Mucosa of rectum (tissue), 2 donors: ENCODE data around the gene IFNE.
"Not testable (repeated sequence)": the region's sequence is repeated elsewhere in the genome, so short reads cannot be mapped to it uniquely, and the experiment has no call there.

Experiments used
- H3K27ac ChIP-seq, 2 donors: one replicate each; pipeline ENCODE4 v1.7.0; 2013; ENCODE audit warnings: inconsistent platforms in 2 of 2, low read depth in 2 of 2, low read length in 2 of 2
- H3K27me3 ChIP-seq, 2 donors: one replicate each; pipeline ENCODE4 v1.7.0; 2013; ENCODE audit warnings: low read length in 2 of 2; ENCODE audit not compliant: control insufficient read depth in 2 of 2, insufficient read depth in 2 of 2
- H3K36me3 ChIP-seq, 2 donors: one replicate each; pipeline ENCODE4 v1.7.0; 2013; ENCODE audit warnings: low read length in 2 of 2; ENCODE audit not compliant: control insufficient read depth in 2 of 2, insufficient read depth in 2 of 2
- H3K4me1 ChIP-seq, 2 donors: one replicate each; pipeline ENCODE4 v1.7.0; 2013; ENCODE audit warnings: low read length in 2 of 2, mild to moderate bottlenecking in 1 of 2; ENCODE audit not compliant: control insufficient read depth in 2 of 2, insufficient read depth in 2 of 2
- H3K4me3 ChIP-seq, 2 donors: one replicate each; pipeline ENCODE4 v1.7.0; 2013; ENCODE audit warnings: low read length in 2 of 2
- H3K9ac ChIP-seq, 2 donors: one replicate each; pipeline ENCODE4 v1.7.0; 2013; ENCODE audit warnings: low read length in 2 of 2, low read depth in 1 of 2, mild to moderate bottlenecking in 1 of 2
- H3K9me3 ChIP-seq, 2 donors: one replicate each; pipeline ENCODE4 v1.7.0; 2013; ENCODE audit warnings: low read length in 2 of 2; ENCODE audit not compliant: control insufficient read depth in 2 of 2
- donor health status: healthy.
- donor health status: Normal muscosa, but diverticular disease.

The IFNE gene

DNA sequence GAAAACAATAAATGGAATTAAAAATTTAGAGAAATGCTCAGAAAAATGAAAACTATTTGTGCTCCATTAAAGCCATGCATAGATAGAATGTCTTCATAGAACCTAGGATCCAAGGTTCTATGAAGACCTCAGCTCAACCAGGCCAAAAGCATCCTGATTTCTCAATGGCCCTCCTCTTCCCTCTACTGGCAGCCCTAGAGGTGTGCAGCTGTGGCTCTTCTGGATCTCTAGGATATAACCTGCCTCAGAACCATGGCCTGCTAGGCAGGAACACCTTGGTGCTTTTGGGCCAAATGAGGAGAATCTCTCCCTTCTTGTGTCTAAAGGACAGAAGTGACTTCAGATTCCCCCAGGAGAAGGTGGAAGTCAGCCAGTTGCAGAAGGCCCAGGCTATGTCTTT, 26.8 kb downstream of the IFNE start:
- Histone ChIP-seq H3K27ac (no peak overlapping the region), H3K9ac (no peak overlapping the region), H3K36me3 (no peaks in the 10 kb centered on the region), H3K27me3 (peaks cover 3 to 4% of the 10 kb centered on the region in 2 donors), H3K4me1 (no peaks in the 10 kb centered on the region), H3K9me3 (no peaks in the 10 kb centered on the region), H3K4me3 (no peak overlapping the region)

DNA sequence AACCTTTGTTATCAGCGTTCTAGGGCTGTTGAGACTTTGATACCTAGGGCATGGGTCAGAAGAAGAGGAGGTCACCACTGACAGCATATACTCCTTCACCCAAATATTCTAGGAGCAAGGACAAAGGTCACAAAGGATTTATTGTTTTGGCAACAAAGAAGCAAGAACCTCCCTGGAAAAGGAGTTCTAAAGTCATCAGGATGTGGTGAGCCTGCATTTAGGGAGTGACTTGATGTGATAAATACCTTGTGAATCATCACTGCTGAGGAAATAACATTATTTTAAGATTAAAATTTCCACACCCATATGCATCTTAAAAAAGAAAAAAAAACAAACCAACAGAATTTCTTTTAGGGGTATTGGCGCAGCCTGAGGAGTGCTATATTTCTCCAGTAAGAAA, 28.0 kb downstream of the IFNE start:
- no peaks in the 10 kb centered on the region for H3K36me3 ChIP-seq
- H3K9me3 ChIP-seq: no peaks in the 10 kb centered on the region
- H3K4me3 ChIP-seq: no peak overlapping the region
- no peak overlapping the region for H3K27ac ChIP-seq
- no peak overlapping the region for H3K9ac ChIP-seq
- H3K4me1 ChIP-seq: no peaks in the 10 kb centered on the region
- peaks cover 3 to 4% of the 10 kb centered on the region in 2 donors for H3K27me3 ChIP-seq

DNA sequence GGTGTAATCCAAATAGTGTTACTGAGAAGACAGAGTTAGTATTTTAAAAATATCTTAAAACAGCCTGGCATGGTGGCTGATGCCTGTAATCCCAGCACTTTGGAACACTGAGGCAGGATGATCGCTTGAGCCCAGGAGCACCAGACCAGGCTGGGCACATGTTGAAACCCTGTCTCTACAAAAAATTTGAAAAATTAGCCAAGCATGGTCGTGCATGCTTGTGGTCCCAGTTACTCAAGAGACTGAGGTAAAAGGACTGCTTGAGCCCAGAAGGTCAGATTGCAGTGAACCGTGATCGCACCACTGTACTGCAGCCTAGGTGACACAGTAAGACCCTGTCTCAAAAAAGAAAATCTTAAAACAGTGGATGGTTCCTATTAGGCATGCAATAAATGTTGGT, 29.4 kb downstream of the IFNE start:
- Histone ChIP-seq H3K9ac (no peak overlapping the region), H3K36me3 (no peaks in the 10 kb centered on the region), H3K4me3 (no peak overlapping the region), H3K27me3 (peaks cover 3 to 4% of the 10 kb centered on the region in 2 donors), H3K27ac (no peak overlapping the region), H3K4me1 (no peaks in the 10 kb centered on the region), H3K9me3 (no peaks in the 10 kb centered on the region)

DNA sequence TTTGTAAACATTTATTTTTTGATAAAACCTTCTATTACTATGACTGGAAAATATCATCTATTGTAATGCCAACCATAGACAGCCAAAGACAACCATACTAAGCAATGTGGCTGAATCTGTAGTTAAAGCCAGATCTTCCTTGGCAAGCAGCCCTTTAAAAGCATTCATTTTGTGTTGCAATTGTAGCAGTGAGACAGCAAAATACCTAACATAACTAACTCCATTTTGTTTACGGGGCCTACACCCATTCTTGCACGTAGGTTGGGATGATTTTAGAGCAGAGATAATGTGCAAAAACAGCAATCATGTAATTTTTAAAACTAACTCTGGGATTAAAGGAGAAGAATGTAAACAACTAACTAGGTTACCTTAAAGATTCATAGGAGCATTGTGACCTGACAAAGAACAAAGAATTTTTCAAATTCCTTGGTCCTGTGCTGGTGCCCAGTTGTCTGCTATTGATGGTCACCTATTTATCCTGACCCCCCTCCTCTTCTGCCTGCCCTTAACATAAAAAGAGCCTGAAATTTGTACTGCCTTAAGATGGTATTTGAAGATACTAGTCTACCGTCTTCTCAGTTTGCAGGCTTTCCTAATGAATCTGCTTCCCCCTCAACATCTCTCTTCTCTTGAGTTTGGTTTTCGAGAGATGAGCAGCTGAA, 31.2 kb downstream of the IFNE start:
- no peaks in the 10 kb centered on the region for H3K36me3 ChIP-seq
- no peak overlapping the region for H3K4me3 ChIP-seq
- H3K9ac ChIP-seq: no peak overlapping the region
- H3K27ac ChIP-seq: no peak overlapping the region
- H3K4me1 ChIP-seq: no peaks in the 10 kb centered on the region
- H3K9me3 ChIP-seq: no peaks in the 10 kb centered on the region
- H3K27me3 ChIP-seq: peaks cover 0 to 4% of the 10 kb centered on the region in 2 donors

DNA sequence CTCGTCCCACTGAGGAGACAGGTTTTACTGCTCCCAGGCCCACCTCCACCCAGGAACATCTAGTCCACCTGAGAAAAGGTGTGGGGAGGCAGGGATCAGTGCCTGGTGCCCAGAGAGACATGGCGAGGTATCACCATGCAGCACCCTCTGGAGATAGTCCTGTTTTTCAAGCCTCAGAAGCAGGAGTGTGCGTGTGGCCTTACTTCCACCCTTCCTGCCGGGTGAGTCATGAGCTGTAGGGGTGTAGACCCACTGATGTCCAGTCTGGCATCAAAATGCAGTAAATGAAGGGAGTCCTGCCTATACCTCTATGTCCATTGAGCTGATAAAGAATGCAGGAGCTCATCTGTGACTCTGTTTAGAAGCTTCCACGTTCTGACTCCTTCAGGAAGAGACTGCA, 32.8 kb downstream of the IFNE start:
- H3K9ac ChIP-seq, H3K36me3 ChIP-seq, H3K4me3 ChIP-seq, H3K9me3 ChIP-seq, H3K4me1 ChIP-seq, H3K27ac ChIP-seq, H3K27me3 ChIP-seq: not testable (repeated sequence)

DNA sequence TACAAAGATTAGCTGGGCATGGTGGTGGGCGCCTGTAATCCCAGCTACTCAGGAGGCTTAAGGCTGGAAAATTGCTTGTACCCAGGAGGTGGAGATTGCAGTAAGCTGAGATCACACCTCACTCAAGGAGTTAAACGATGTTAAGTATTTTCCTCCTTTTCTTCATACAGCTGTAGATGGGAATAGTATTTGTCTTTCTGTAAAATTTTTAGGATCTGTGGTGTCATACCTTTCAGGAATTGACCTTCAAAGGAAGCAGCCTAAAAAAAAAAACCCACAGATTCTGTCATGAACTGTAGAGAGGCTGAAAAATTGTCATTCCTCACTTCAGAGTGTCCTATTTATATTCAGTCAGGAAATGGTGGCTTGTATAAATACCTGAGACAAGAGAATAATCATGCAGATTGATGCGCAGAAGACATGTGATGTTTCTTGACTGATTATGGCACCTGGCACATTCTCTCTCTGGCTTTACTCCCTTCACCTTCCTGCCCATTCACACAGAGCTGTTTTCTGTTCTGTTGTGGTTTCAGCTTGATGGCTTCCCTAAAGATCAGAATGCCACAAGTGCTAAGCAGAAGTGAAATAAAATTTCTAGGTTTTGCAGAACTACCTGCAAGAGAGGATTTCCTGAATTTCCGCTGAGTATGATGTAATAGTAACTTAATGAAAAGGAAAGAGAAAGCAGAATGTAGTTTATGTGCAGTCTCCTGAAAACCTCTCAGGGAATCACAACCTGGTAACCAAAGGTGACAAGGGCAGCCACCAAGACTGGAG, 38.1 kb downstream of the IFNE start:
- Histone ChIP-seq H3K27me3 (no peaks in the 10 kb centered on the region), H3K9me3 (no peaks in the 10 kb centered on the region), H3K4me3 (no peak overlapping the region), H3K9ac (no peak overlapping the region), H3K36me3 (no peaks in the 10 kb centered on the region), H3K27ac (no peak overlapping the region), H3K4me1 (no peaks in the 10 kb centered on the region)

DNA sequence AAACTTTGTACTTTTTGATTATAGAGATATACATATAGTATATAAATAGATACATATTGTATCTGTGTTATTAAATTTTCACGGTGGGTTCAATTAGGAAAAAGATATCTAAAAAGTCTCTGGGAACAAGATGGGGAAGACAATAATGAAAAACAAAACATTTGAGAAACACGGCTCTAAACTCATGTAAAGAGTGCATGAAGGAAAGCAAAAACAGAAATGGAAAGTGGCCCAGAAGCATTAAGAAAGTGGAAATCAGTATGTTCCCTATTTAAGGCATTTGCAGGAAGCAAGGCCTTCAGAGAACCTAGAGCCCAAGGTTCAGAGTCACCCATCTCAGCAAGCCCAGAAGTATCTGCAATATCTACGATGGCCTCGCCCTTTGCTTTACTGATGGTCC, 42.0 kb downstream of the IFNE start, which contains the start of gene IFNA1:
TSS of gene IFNA1 (plus strand) at position 301 of the 400 bp plus-strand sequence. CDS start at position 370, 69 bp downstream.
- Histone ChIP-seq H3K9me3 (no peaks in the 10 kb centered on the region), H3K4me1 (no peaks in the 10 kb centered on the region), H3K36me3 (no peaks in the 10 kb centered on the region), H3K27me3 (peaks cover 0 to 3% of the 10 kb centered on the region in 2 donors), H3K9ac (no peak within 1 kb of the TSS), H3K27ac (no peak within 1 kb of the TSS), H3K4me3 (no peak within 1 kb of the TSS)

DNA sequence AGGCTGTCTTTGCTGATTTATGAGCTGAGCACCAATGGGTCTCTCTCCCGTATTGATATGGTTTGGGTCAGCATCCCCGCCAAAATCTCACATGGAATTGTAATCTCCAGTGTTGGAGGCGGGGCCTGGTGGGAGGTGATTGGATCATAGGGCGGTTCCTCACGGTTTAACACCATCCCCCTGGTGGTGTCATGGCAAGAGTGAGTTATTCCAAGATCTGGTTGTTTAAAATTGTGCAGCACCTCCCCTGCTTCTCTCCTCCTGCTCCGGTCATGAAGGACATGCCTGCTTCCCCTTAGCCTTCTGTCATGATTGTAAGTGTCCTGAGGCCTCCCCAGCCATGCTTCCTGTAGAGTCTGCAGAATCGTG, 47.1 kb downstream of the IFNE start:
- not testable (repeated sequence) for H3K27ac ChIP-seq, H3K9me3 ChIP-seq, H3K4me3 ChIP-seq, H3K27me3 ChIP-seq, H3K9ac ChIP-seq, H3K4me1 ChIP-seq, H3K36me3 ChIP-seq

DNA sequence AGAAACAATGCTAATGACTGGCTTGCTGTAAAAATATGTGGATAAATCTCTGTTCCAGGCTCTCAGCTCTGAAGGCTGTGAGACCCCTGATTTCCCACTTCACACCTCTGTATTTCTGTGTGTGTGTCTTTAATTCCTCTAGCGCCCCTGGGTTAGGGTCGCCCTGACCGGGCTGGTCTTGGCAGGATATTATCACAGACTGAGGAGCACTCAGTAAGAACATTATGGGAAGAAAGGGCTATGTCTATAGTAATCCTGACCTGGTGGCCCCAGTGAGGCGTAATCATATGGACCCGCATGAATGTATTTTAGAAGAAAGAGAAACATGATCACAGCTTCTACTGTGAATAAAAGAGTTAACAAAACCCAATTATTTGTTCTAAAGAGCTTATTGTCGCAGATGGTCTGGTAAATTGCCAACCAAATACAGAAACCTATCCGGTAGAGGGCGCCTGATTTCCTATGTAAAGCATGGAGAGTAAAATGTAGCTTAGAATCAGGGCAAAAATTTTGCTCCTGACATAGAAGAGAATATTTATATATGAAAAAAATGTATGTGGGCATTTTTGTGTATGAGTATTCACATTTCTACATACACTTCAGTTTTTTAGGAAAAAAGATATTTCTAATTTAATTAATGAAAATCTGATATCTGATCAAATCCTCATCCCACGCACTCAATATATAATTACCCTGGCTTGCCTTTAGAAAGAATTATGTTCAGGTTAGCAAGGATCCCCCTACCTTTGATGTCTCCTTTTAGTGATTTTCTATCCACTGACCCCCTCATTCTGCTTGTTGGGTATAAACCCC, 47.7 kb downstream of the IFNE start:
- H3K27ac ChIP-seq: no peak overlapping the region
- H3K9me3 ChIP-seq: no peaks in the 10 kb centered on the region
- H3K4me3 ChIP-seq: no peak overlapping the region
- no peak overlapping the region for H3K9ac ChIP-seq
- H3K36me3 ChIP-seq: no peaks in the 10 kb centered on the region
- peaks cover 0 to 9% of the 10 kb centered on the region in 2 donors for H3K27me3 ChIP-seq
- no peaks in the 10 kb centered on the region for H3K4me1 ChIP-seq
